Stomach smooth muscle (tissue), 2 donors: ENCODE results near the gene MTPN.

Experiments
- H3K27ac ChIP-seq: one replicate; pipeline ENCODE4 v1.7.0; 2013; ENCODE audit warnings: mild to moderate bottlenecking, low read length, inconsistent platforms
- H3K27me3 ChIP-seq, 2 donors: one replicate each; pipeline ENCODE4 v1.7.0; 2013; ENCODE audit warnings: low read length in 2 of 2; ENCODE audit not compliant: insufficient read depth in 2 of 2, control insufficient read depth in 1 of 2
- H3K36me3 ChIP-seq, 2 donors: one replicate each; pipeline ENCODE4 v1.7.0; 2013; ENCODE audit warnings: low read length in 2 of 2; ENCODE audit not compliant: control insufficient read depth in 2 of 2, insufficient read depth in 2 of 2
- H3K4me1 ChIP-seq: one replicate; pipeline ENCODE4 v1.7.0; 2013; ENCODE audit warnings: low read length; ENCODE audit not compliant: control insufficient read depth, insufficient read depth
- H3K4me3 ChIP-seq, 2 donors: one replicate each; pipeline ENCODE4 v1.7.0; 2013; ENCODE audit warnings: low read length in 2 of 2
- H3K9ac ChIP-seq, 2 donors: one replicate each; pipeline ENCODE4 v1.7.0; 2013; ENCODE audit warnings: low read length in 2 of 2, mild to moderate bottlenecking in 1 of 2
- H3K9me3 ChIP-seq, 2 donors: one replicate each; pipeline ENCODE4 v1.7.0; 2013; ENCODE audit warnings: low read length in 2 of 2; ENCODE audit not compliant: control insufficient read depth in 2 of 2
- donor health status: healthy.
- donor health status: Pancreatic carcinoma.

Gene MTPN

DNA sequence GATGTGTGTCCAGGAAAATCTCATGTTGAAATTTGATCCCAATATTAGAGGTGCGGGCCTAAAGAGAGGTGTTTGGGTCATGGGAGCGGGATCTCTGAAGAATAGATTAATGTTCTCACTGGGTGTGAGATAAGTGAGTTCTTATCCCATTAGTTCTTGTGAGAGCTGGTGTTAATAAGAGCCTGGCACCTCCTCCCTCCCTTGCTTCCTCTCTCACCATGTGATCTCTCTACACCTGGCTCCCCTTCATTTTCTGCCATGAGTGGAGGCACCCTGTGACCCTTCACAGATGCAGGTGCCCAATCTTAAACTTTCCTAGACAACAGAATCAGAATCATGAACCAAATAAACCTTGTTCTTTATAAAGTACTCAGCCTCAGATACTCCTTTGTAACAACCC lies 19.5 kb downstream of the MTPN start:
- H3K27ac ChIP-seq, result no peak overlapping the region
- H3K9me3 ChIP-seq, result no peaks in the 10 kb centered on the region
- H3K27me3 ChIP-seq, result no peaks in the 10 kb centered on the region
- H3K4me3 ChIP-seq, result no peak overlapping the region
- H3K36me3 ChIP-seq, result no peaks in the 10 kb centered on the region
- H3K4me1 ChIP-seq, result no peaks in the 10 kb centered on the region
- no peak overlapping the region for H3K9ac ChIP-seq

GRCh38 chr7:135956393-135956792 lies 20.8 kb downstream of the MTPN start:
- H3K27ac ChIP-seq, result no peak overlapping the region
- H3K4me1 ChIP-seq, result no peaks in the 10 kb centered on the region
- H3K9me3 ChIP-seq, result no peaks in the 10 kb centered on the region
- no peak overlapping the region for H3K4me3 ChIP-seq
- H3K36me3 ChIP-seq, result no peaks in the 10 kb centered on the region
- H3K27me3 ChIP-seq, result no peaks in the 10 kb centered on the region
- no peak overlapping the region for H3K9ac ChIP-seq

DNA sequence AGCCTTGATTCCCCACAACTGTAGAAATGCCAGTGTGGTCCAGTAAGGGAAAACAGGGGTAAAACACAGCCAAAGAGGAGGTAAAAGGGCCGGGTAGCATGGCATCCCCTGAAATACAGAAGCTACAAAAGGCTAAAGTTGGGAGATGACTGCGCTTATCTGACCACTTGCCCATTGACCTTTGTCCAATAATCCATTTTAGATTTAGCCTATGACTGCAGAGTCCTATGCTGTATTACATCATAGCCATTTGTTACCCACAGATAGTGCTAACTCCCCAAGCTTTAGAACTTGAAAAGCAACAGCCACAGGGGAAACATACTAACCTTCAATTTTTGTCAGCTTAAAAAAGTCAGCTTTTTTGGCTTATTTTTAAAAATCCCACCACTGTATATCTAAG lies 26.2 kb downstream of the MTPN start:
- Histone ChIP-seq H3K9me3 (no peaks in the 10 kb centered on the region), H3K4me3 (no peak overlapping the region), H3K36me3 (peaks cover 12 to 13% of the 10 kb centered on the region in 2 donors), H3K27ac (no peak overlapping the region), H3K27me3 (no peaks in the 10 kb centered on the region), H3K4me1 (no peaks in the 10 kb centered on the region), H3K9ac (no peak overlapping the region)

DNA sequence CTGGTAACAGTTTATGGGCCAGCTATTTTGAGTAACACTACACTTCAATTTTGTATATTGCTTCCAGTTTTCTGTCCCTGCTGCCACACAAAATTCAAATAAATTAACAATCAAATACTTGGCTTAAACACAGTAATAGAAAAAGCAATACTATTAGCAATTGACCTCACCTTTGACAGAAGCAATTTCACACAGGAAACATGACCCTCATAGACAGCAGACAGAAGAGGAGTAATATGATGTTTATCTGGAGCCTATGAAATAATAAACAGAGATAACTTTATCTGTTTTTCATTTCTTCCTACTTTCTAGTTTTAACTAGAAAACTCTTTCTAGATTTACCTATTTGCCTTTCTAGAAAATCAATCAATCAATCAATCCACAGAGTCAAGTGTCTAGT lies 26.7 kb downstream of the MTPN start:
- Histone ChIP-seq H3K27me3 (no peaks in the 10 kb centered on the region), H3K9ac (no peak overlapping the region), H3K4me1 (no peaks in the 10 kb centered on the region), H3K36me3 (peaks cover 12 to 13% of the 10 kb centered on the region in 2 donors), H3K27ac (no peak overlapping the region), H3K9me3 (no peaks in the 10 kb centered on the region), H3K4me3 (no peak overlapping the region)

DNA sequence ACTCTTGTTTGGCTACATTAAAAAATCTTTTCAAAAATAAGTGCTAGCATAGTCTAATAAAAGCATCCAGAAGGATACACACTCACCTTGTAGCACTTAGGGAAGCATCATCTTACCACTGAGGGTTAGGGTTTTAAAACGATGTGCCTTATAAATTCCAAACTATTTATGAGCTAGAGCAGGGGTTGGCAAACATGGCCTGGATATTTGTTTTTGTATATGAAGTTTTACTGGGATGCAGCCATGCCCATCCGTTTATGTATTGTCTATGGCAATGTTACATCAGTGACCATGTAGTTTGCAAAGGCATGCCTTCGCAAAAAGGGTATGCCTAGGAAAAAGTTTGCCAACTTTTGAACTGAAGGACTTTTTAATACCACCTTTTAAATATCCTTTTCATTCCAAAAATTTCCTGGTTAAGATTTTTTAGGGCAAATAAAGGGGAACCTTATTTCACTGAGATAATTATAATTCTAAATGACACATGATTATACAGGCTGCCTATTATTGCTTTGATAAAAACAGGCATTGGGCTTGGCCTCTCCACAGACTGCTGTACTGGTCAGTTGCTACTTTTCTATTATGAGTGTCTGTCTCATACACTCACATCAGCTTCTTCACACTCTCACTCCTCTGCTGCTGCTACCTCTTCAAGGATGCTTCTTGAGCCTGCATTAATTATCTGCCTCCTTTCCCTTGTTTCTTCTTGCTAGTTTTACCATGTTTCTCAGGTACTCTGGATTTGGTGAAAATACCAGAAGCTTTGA lies 30.7 kb downstream of the MTPN start:
- H3K4me1 ChIP-seq, result no peaks in the 10 kb centered on the region
- no peaks in the 10 kb centered on the region for H3K9me3 ChIP-seq
- H3K9ac ChIP-seq, result no peak overlapping the region
- peaks cover 12 to 13% of the 10 kb centered on the region in 2 donors for H3K36me3 ChIP-seq
- H3K4me3 ChIP-seq, result no peak overlapping the region
- H3K27ac ChIP-seq, result no peak overlapping the region
- H3K27me3 ChIP-seq, result no peaks in the 10 kb centered on the region

- Histone ChIP-seq H3K4me3 (no peak overlapping the region), H3K9ac (no peak overlapping the region), H3K27ac (no peak overlapping the region), H3K9me3 (no peaks in the 10 kb centered on the region), H3K27me3 (no peaks in the 10 kb centered on the region), H3K36me3 (peaks cover 2 to 3% of the 10 kb centered on the region in 2 donors), H3K4me1 (no peaks in the 10 kb centered on the region)
Measured at GRCh38 chr7:135944753-135945152, 32.4 kb downstream of the MTPN start.

DNA sequence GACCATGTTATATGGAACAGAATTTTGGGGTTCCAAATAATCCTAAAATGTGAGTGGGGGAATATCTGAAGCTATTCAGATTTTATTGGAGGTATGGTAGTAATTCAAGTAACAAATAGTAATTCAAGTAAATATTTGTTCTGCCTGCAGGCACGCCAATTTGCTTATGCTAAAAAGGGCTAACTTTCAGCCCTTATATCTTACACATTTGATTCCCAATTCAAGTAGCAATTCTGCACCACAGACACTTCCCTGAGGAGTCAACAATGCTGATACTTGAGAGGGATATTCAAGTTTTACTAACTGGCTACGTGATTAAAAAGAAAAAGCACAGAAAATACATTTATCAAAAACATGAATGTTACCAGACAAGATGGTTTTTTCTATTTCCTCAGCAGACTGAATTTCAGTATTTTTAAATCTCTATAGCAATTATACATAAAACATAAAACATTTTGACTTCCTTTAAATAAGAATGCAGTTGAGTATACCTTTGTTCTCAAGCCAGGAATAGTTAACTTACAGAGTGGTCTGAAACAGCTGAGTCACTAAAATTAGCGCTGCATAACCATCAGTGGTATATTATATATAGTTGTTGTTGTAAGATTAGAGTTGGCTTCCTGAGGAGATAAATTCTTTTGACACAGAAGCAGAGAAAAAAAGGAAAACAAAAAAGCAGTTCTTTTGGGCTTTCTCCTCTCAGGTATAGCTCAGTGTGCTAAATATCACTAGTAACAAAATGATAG lies 33.9 kb downstream of the MTPN start:
- no peaks in the 10 kb centered on the region for H3K4me1 ChIP-seq
- H3K36me3 ChIP-seq, result no peaks in the 10 kb centered on the region
- no peaks in the 10 kb centered on the region for H3K27me3 ChIP-seq
- H3K27ac ChIP-seq, result no peak overlapping the region
- H3K4me3 ChIP-seq, result no peak overlapping the region
- no peaks in the 10 kb centered on the region for H3K9me3 ChIP-seq
- H3K9ac ChIP-seq, result no peak overlapping the region

DNA sequence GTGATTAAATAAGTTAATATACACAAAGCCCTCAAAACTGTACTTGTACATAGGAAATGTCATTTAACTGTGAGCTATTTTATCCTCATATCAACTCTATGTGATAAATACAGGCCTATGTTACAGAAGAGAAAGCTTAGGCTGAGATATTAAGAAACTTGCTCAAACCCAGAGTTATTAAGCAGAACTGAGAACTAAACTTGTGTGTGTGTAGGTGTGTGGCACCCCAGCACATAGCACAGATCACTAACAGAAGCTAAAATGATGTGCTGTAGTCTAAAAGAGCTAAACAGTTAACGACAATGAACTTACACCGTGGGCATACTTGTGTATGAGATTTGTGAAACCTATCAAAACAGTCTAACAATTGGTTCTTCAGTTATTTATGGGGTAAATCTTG lies 34.5 kb downstream of the MTPN start:
- Histone ChIP-seq H3K4me1 (no peaks in the 10 kb centered on the region), H3K36me3 (no peaks in the 10 kb centered on the region), H3K4me3 (no peak overlapping the region), H3K27me3 (no peaks in the 10 kb centered on the region), H3K9me3 (no peaks in the 10 kb centered on the region), H3K9ac (no peak overlapping the region), H3K27ac (no peak overlapping the region)

- no peak overlapping the region for H3K4me3 ChIP-seq
Measured at GRCh38 chr7:135940077-135941075, 36.8 kb downstream of the MTPN start.

DNA sequence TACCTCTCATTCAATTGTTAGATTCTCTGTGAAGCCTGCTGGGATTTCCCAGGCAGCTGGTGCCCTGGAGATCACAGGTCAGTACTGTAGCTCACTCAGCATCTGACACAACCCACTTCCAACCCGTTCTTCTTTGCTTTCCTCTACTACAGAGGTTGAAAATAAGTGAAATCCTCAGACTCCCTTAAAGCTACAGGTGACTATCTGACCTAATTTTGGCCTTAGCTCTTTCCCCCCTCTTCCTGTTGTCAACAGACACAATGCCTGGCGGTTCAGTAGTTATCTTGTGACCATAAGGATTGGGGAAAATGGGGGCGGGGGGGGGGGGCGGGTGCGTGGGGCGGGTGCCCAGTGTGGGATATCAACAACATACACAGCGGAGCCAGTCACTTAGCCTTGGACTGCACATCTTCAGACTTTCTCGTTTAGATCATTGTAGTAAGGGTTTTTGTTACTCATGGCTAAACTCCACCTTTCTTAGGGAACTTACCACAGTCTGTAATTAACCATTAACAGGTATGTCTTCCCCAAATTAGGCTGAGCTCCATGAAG lies 37.8 kb downstream of the MTPN start:
- no peaks in the 10 kb centered on the region for H3K4me1 ChIP-seq
- H3K36me3 ChIP-seq, result no peaks in the 10 kb centered on the region
- H3K9me3 ChIP-seq, result no peaks in the 10 kb centered on the region
- H3K27ac ChIP-seq, result no peak overlapping the region
- H3K4me3 ChIP-seq, result no peak overlapping the region
- H3K27me3 ChIP-seq, result no peaks in the 10 kb centered on the region
- no peak overlapping the region for H3K9ac ChIP-seq

More at GRCh38 chr7:135940077-135941075, 36.8 kb downstream of the MTPN start:
- H3K9me3 ChIP-seq, result no peaks in the 10 kb centered on the region
- H3K4me1 ChIP-seq, result no peaks in the 10 kb centered on the region
- H3K9ac ChIP-seq, result no peak overlapping the region
- H3K27ac ChIP-seq, result no peak overlapping the region
- H3K27me3 ChIP-seq, result no peaks in the 10 kb centered on the region
- no peaks in the 10 kb centered on the region for H3K36me3 ChIP-seq
